GM18505 (cell line): Measurements from ENCODE around the gene ADAMTSL2.

Source experiments
- ATAC-seq: cut with Tn5 transposase; IDR thresholded peaks from one replicate; pipeline ENCODE4 v1.9.1; 2021; ENCODE audit not compliant: unreplicated experiment
- POLR2A ChIP-seq: IDR thresholded peaks from 4 replicates; pipeline ENCODE4 v1.6.1; 2011; ENCODE audit warnings: borderline replicate concordance; ENCODE audit not compliant: insufficient read depth, insufficient read length; ENCODE audit errors: extremely low read depth

The ADAMTSL2 gene

GRCh38 chr9:133527444-133527920, 7.0 kb upstream of the ADAMTSL2 start:
- TF ChIP-seq POLR2A, result no peak
- ATAC-seq, result no peak

GRCh38 chr9:133528001-133528875, 6.3 kb upstream of the ADAMTSL2 start:
- no peak for ATAC-seq

GRCh38 chr9:133528876-133529241, 5.6 kb upstream of the ADAMTSL2 start:
- TF ChIP-seq POLR2A, result no peak
- no peak for ATAC-seq

More at GRCh38 chr9:133528001-133528875, 6.3 kb upstream of the ADAMTSL2 start:
- no peak for TF ChIP-seq POLR2A

GRCh38 chr9:133529457-133529856, 5.0 kb upstream of the ADAMTSL2 start:
- TF ChIP-seq POLR2A, result no peak

GRCh38 chr9:133529874-133530273, 4.6 kb upstream of the ADAMTSL2 start:
- ATAC-seq, result no peak
- no peak for TF ChIP-seq POLR2A

More at GRCh38 chr9:133529457-133529856, 5.0 kb upstream of the ADAMTSL2 start:
- no peak for ATAC-seq

GRCh38 chr9:133531293-133531692, 3.2 kb upstream of the ADAMTSL2 start:
- ATAC-seq, result no peak
- no peak for TF ChIP-seq POLR2A

GRCh38 chr9:133532937-133533668, 1.4 kb upstream of the ADAMTSL2 start:
- no peak for ATAC-seq

GRCh38 chr9:133533857-133534256, 647 bp upstream of the ADAMTSL2 start:
- TF ChIP-seq POLR2A, result no peak
- ATAC-seq, result no peak

More at GRCh38 chr9:133532937-133533668, 1.4 kb upstream of the ADAMTSL2 start:
- TF ChIP-seq POLR2A, result no peak

- no peak for TF ChIP-seq POLR2A
- ATAC-seq, result no peak
These were observed 888 bp downstream of the ADAMTSL2 start for GRCh38 chr9:133535306-133535877.

GRCh38 chr9:133536080-133536479, 1.6 kb downstream of the ADAMTSL2 start:
- no peak for TF ChIP-seq POLR2A
- no peak for ATAC-seq

- ATAC-seq, result no peak
- no peak for TF ChIP-seq POLR2A
These were observed 2.0 kb downstream of the ADAMTSL2 start for GRCh38 chr9:133536536-133536935.

GRCh38 chr9:133537257-133537656, 2.8 kb downstream of the ADAMTSL2 start:
- no peak for ATAC-seq
- TF ChIP-seq POLR2A, result no peak

- ATAC-seq, result no peak
- no peak for TF ChIP-seq POLR2A
These were observed 3.7 kb downstream of the ADAMTSL2 start for GRCh38 chr9:133538176-133538575.
